ENCODE measurements around the gene FRMD4A.

- TF ChIP-seq CTCF (conservative IDR thresholded peaks at IDR 0.05; ENCODE audit: low read length) (no peak), EZH2phosphoT487 (IDR thresholded peaks at IDR 0.05; ENCODE audit: borderline replicate concordance, low read depth, low read length) (no peak)
Observed at GRCh38 chr10:14092799-14093198, 237.9 kb downstream of the FRMD4A start.
